Measurements from ENCODE around the gene TNNI3K.

TNNI3K gene

DNA sequence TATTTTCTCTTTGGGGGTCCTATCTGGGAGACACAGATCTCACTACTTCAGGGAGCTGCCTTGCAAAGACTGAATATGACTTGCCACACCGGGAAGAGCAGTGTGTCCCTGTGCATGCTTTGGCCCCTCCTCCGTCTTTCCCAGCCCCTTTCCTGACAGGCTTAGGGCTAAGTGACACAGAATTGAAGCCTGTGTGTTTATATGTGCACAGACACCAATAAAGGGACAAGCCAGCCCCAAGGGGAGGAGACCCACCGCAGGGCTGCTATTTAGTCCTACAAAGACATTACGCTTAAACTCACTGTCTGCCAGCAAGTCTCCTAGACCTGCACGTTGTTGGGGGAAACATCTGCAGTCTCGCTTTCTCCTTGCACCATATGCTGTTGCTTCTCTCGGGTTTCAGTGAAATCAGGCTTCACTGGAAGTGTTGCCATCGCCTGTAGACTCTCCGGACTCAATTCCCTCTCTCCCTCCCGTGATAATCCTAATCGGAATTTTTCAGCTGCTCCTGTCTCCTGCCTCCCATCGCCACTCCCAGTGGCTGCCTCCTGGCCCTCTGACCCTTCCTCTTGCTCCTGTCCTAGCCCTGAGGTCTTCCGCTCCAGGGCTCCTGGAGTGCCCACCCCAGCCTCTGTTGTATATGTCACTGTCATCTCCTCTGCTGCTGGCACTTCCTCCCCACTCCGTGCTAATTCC is 335.8 kb downstream of the TNNI3K start:
- DNase-seq (ENCODE audit: low read depth, low spot score) = no peak
- ChIA-PET POLR2A (no interaction called here), CTCF (no interaction called here)
- TF ChIP-seq, protein P1, sequence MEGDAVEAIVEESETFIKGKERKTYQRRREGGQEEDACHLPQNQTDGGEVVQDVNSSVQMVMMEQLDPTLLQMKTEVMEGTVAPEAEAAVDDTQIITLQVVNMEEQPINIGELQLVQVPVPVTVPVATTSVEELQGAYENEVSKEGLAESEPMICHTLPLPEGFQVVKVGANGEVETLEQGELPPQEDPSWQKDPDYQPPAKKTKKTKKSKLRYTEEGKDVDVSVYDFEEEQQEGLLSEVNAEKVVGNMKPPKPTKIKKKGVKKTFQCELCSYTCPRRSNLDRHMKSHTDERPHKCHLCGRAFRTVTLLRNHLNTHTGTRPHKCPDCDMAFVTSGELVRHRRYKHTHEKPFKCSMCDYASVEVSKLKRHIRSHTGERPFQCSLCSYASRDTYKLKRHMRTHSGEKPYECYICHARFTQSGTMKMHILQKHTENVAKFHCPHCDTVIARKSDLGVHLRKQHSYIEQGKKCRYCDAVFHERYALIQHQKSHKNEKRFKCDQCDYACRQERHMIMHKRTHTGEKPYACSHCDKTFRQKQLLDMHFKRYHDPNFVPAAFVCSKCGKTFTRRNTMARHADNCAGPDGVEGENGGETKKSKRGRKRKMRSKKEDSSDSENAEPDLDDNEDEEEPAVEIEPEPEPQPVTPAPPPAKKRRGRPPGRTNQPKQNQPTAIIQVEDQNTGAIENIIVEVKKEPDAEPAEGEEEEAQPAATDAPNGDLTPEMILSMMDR (IDR thresholded peaks at IDR 0.05; ENCODE audit: insufficient read depth, low read length, missing control alignments) = no peak
- H3K4me3 ChIP-seq (ENCODE audit: low read depth, low read length) = no peak overlapping the region

DNA sequence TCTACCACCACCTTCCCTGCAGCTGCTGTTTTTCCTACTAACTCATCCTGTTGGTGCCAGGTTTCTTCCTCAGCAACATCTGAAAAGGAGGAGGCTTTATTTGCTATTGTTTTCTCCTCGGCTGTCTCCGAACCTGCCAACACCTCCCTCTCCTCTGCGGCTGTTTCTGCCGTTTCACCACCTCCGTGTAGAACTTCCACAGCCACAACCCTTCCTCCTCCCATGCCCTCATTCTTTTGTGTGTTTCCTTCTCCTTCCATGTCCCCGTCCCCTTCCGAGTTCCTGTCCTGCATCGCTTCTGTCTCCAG is 336.3 kb downstream of the TNNI3K start:
- TF ChIP-seq, protein P1 (IDR thresholded peaks at IDR 0.05; ENCODE audit: insufficient read depth, low read length, missing control alignments) = no peak
- CTCF ChIA-PET = no interaction called here
- DNase-seq (ENCODE audit: low read depth, low spot score) = no peak
- no peak overlapping the region for H3K4me3 ChIP-seq (ENCODE audit: low read depth, low read length)
- POLR2A ChIA-PET = no interaction called here

DNA sequence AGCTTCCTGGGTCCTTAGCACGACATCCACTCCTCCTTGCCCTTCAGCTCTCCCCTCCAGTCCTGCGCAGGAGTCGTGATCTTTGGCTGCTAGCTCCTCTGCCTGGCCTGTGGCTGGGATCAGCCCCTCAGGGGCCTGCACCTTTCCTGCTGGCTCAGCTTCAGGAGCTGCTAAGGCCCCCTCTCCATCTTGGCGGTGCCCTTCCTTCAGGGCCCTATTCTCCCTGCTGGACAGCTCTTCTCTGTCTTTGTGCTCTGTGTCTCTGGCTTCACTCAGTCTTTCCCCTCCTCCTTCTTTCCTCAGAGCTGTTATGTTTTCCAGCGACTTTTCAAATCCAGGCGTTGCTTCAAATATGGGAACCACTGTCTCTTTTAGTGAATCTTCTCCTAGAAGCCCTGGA is 336.7 kb downstream of the TNNI3K start:
- CTCF ChIA-PET = no interaction called here
- TF ChIP-seq, protein P1 (IDR thresholded peaks at IDR 0.05; ENCODE audit: insufficient read depth, low read length, missing control alignments) = no peak
- POLR2A ChIA-PET = no interaction called here

DNA sequence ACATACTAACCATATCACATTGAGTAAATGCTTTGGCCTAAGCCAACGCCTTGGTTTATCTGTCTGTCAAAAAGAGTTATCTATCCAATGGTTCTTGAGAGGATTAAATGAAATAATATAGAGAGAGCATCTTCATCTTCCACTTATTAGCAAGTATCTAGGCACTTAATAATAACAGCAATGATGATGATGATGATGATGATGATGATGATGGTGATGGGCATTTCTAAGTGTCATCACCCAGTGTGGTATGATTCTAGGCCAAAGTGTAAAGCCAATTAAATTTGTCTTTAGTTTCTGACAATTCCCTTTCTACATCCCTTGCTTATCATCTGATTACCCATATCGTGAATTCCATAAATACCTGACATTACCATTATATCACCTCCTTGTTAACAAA is 342.9 kb downstream of the TNNI3K start:
- POLR2A ChIA-PET = interaction anchor here (0.7 kb wide), 1 partner anchor 8 kb away, joined by 4 read pairs; no protein-coding TSS in a partner anchor
- DNase-seq (ENCODE audit: low read depth, low spot score) = no peak
- TF ChIP-seq, protein P1 (IDR thresholded peaks at IDR 0.05; ENCODE audit: insufficient read depth, low read length, missing control alignments) = no peak
- CTCF ChIA-PET = no interaction called here
- no peak overlapping the region for H3K4me3 ChIP-seq (ENCODE audit: low read depth, low read length)

More for the DNA sequence above, 336.7 kb downstream of the TNNI3K start:
- DNase-seq (ENCODE audit: low read depth, low spot score) = no peak
- no peak overlapping the region for H3K4me3 ChIP-seq (ENCODE audit: low read depth, low read length)

DNA sequence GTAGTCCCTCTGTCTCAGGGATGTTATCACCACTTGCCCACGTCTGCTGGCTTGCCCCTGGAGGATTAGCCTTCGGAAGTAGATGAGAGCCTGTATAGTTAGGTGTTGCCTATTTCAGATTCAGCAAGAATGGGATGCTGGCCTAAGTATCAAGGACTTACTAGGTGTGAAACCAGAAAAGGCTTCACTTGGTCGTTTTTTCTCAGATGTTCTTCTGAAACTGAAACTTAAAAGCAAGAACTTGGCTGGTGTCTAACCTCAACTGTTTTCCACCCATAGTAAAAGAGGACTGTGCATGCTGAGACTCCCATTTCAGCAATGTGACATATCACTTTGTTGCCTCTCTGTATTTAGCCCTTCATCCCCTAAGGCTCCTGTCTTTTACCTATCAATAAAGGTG is 344.2 kb downstream of the TNNI3K start:
- DNase-seq (ENCODE audit: low read depth, low spot score) = no peak
- TF ChIP-seq, protein P1 (IDR thresholded peaks at IDR 0.05; ENCODE audit: insufficient read depth, low read length, missing control alignments) = no peak
- H3K4me3 ChIP-seq (ENCODE audit: low read depth, low read length) = no peak overlapping the region
- CTCF ChIA-PET = no interaction called here
- POLR2A ChIA-PET = no interaction called here

DNA sequence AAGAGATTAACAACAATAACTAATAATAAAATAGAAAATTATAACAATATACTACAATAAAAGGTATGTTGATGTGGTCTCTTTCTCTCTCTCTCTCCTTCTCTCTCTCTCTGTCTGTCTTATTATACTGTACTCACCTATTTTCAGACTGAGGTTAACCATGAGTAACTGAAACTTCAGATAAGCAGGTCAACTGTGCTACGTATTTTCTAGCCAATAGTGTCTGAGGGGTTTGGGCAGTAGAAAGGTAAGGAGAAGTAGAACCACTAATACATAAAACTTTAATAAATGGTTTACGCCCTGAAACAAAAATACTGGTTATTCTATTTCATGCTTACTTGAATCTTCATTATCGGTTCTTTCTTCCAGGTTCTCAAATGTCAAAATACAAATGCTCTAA is 348.2 kb downstream of the TNNI3K start:
- TF ChIP-seq, protein P1 (IDR thresholded peaks at IDR 0.05; ENCODE audit: insufficient read depth, low read length, missing control alignments) = no peak
- no peak overlapping the region for H3K4me3 ChIP-seq (ENCODE audit: low read depth, low read length)
- POLR2A ChIA-PET = no interaction called here
- CTCF ChIA-PET = no interaction called here
- DNase-seq (ENCODE audit: low read depth, low spot score) = no peak

Data from AG04449 (cell line).